ENCODE data around the gene TNFRSF19. TPM values are rescaled to one million over a fixed set of nuclear protein-coding genes. Genes with fewer than 3 reads are reported as not detected.

TNFRSF19 gene
- total and polyA plus RNA-seq, 2 of the 13 experiments (the other 11 are each of a cell fraction or from before 2014, with no cell fraction given): 75.3 to 77.7 TPM

GRCh38 chr13:23599083-23599925 is 29.1 kb downstream of the TNFRSF19 start (continued):
- no peak for TF ChIP-seq SMARCE1 (IDR thresholded peaks at IDR 0.05; ENCODE audit: borderline replicate concordance)
- no peak for TF ChIP-seq ZNF160 (CRISPR knock-in tag; IDR thresholded peaks at IDR 0.05)
- TF ChIP-seq ZNF737 (CRISPR knock-in tag; IDR thresholded peaks at IDR 0.05; ENCODE audit: borderline replicate concordance): no peak
- TF ChIP-seq STAG1 (CRISPR knock-in tag; IDR thresholded peaks at IDR 0.05): no peak
- no peak for TF ChIP-seq TRAFD1 (CRISPR knock-in tag; IDR thresholded peaks at IDR 0.05; ENCODE audit: borderline replicate concordance)
- TF ChIP-seq ZNF260 (CRISPR knock-in tag; IDR thresholded peaks at IDR 0.05; ENCODE audit: borderline replicate concordance, low read depth): no peak
- TF ChIP-seq GMEB1 (CRISPR knock-in tag; IDR thresholded peaks at IDR 0.05; ENCODE audit: borderline replicate concordance): no peak
- TF ChIP-seq IKZF1 (IDR thresholded peaks at IDR 0.05): no peak
- TF ChIP-seq, protein P1, sequence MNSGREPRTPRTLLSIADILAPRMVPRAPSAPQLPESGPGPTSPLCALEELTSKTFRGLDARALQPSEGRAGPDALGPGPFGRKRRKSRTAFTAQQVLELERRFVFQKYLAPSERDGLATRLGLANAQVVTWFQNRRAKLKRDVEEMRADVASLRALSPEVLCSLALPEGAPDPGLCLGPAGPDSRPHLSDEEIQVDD (CRISPR knock-in tag; IDR thresholded peaks at IDR 0.05; ENCODE audit: borderline replicate concordance): no peak
- TF ChIP-seq THYN1 (CRISPR knock-in tag; IDR thresholded peaks at IDR 0.05; ENCODE audit: borderline replicate concordance, low read depth): 0 out of 2 replicates have a peak, but pooled peaks have one; percentile 31
- TF ChIP-seq, protein P2, sequence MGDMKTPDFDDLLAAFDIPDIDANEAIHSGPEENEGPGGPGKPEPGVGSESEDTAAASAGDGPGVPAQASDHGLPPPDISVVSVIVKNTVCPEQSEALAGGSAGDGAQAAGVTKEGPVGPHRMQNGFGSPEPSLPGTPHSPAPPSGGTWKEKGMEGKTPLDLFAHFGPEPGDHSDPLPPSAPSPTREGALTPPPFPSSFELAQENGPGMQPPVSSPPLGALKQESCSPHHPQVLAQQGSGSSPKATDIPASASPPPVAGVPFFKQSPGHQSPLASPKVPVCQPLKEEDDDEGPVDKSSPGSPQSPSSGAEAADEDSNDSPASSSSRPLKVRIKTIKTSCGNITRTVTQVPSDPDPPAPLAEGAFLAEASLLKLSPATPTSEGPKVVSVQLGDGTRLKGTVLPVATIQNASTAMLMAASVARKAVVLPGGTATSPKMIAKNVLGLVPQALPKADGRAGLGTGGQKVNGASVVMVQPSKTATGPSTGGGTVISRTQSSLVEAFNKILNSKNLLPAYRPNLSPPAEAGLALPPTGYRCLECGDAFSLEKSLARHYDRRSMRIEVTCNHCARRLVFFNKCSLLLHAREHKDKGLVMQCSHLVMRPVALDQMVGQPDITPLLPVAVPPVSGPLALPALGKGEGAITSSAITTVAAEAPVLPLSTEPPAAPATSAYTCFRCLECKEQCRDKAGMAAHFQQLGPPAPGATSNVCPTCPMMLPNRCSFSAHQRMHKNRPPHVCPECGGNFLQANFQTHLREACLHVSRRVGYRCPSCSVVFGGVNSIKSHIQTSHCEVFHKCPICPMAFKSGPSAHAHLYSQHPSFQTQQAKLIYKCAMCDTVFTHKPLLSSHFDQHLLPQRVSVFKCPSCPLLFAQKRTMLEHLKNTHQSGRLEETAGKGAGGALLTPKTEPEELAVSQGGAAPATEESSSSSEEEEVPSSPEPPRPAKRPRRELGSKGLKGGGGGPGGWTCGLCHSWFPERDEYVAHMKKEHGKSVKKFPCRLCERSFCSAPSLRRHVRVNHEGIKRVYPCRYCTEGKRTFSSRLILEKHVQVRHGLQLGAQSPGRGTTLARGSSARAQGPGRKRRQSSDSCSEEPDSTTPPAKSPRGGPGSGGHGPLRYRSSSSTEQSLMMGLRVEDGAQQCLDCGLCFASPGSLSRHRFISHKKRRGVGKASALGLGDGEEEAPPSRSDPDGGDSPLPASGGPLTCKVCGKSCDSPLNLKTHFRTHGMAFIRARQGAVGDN (CRISPR knock-in tag; IDR thresholded peaks at IDR 0.05): no peak
- no peak for TF ChIP-seq ZNF816 (CRISPR knock-in tag; IDR thresholded peaks at IDR 0.05; ENCODE audit: borderline replicate concordance)
- TF ChIP-seq KDM2A (CRISPR knock-in tag; IDR thresholded peaks at IDR 0.05; ENCODE audit: borderline replicate concordance, low read depth): no peak
- TF ChIP-seq RBAK (CRISPR knock-in tag; IDR thresholded peaks at IDR 0.05): no peak
- TF ChIP-seq MLLT10 (CRISPR knock-in tag; IDR thresholded peaks at IDR 0.05): no peak
- peak; percentile 73 for TF ChIP-seq NFYC (CRISPR knock-in tag; IDR thresholded peaks at IDR 0.05)
- TF ChIP-seq, protein P3, sequence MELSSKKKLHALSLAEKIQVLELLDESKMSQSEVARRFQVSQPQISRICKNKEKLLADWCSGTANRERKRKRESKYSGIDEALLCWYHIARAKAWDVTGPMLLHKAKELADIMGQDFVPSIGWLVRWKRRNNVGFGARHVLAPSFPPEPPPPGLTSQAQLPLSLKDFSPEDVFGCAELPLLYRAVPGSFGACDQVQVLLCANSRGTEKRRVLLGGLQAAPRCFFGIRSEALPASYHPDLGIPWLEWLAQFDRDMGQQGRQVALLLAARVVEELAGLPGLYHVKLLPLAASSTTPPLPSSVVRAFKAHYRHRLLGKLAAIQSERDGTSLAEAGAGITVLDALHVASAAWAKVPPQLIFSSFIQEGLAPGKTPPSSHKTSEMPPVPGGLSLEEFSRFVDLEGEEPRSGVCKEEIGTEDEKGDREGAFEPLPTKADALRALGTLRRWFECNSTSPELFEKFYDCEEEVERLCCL (CRISPR knock-in tag; IDR thresholded peaks at IDR 0.05; ENCODE audit: borderline replicate concordance): no peak
- TF ChIP-seq DNMT1 (CRISPR knock-in tag; IDR thresholded peaks at IDR 0.05): no peak
- no peak for TF ChIP-seq ZNF891 (CRISPR knock-in tag; IDR thresholded peaks at IDR 0.05)
- peak; percentile 56; the same call in 1 of the 2 replicates for TF ChIP-seq RARA (CRISPR knock-in tag; IDR thresholded peaks at IDR 0.05)
- no peak for TF ChIP-seq NFRKB (IDR thresholded peaks at IDR 0.05)
